GM18858 (cell line): ENCODE data around the gene GOLGA7B.
"Not testable (repeated sequence)": the region's sequence is repeated elsewhere in the genome, so short reads cannot be mapped to it uniquely, and the experiment has no call there.

Experiments used
- ATAC-seq: cut with Tn5 transposase; IDR thresholded peaks from one replicate; pipeline ENCODE4 v1.9.1; 2021; ENCODE audit not compliant: unreplicated experiment

Gene GOLGA7B

DNA sequence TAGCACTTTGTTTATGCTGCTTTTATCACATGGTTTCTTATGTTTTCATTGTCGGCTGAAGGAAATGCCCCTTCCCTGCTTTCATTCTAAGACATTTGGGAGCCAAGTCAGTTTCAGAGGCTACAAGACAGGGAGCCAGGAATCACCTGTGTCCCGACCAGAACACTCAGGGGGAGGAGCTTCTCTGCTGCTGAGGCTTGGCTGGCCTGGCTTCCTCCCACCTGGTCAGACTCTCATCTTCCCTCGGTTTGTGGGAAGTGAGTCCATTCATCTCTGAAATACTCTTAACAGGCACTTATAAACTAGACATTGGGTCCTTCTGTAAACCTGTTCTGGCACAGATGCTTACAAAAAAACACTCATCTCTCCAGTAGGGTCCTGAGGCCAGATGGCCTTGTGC is 19.6 kb upstream of the GOLGA7B start:
- ATAC-seq, result no peak

DNA sequence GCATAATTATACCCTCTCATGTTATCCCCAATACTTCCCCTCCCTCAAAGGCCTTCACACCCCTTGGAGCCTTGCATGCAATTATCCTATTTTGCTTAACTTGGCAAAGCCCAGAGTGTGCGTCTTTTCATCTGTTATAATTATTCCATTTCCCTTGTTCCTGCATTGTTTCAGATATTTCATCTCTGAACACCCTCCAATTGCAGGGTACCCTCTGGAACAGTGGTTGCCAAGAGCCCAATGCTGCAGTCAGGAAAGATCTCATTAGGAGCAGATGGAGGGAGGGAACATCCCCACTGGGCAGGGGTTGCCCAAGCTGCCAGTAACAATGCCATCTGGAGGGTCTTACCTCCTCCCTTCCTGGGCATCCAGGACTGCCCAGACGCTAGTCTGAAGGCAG is 18.4 kb upstream of the GOLGA7B start:
- ATAC-seq, result no peak

DNA sequence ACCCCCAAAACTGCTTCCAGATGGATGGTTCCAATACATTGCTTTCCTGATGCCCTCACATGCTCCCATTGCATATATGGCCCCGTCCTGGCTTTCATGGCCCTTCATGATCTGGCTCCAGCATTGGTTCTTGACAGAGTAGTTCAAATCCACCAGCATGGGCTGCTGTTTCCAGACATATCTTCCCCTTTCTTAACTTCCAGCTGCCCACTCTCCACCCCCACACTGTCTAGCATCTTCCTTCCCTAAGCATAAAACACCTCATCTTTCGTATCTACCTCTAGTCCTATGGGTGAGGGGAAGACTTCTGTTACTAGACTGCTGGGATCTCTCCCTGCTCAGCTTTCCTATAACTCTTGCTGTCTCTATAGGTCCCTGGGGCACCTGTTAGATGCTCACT is 13.2 kb upstream of the GOLGA7B start:
- ATAC-seq, result no peak

DNA sequence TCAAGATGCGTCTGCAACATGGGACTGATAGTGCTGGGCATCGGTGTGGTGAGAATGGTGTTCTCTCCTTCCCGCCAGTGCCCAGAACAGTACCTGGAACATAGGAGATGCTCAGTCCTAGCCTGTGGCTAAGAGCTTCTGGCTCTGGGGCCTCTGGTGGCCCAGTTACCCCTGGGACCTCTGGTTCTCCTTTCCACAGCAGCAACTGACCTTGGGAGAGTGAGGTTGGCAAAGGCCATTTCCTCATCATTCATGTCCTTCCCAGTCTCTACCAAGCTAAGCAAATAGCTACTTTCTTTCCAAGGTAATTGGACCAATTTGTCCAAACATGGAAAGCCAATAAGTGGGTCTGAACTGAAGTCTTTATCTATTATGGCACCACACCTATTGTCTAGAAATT is 11.6 kb upstream of the GOLGA7B start:
- no peak for ATAC-seq

DNA sequence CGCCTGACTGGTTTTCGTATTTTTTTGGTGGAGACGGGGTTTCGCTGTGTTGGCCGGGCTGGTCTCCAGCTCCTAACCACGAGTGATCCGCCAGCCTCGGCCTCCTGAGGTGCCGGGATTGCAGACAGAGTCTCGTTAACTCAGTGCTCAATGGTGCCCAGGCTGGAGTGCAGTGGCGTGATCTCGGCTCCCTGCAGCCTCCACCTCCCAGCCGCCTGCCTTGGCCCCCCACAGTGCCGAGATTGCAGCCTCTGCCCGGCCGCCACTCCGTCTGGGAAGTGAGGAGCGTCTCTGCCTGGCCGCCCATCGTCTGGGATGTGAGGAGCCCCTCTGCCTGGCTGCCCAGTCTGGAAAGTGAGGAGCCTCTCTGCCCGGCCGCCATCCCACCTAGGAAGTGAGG is 8.5 kb upstream of the GOLGA7B start:
- not testable (repeated sequence) for ATAC-seq

DNA sequence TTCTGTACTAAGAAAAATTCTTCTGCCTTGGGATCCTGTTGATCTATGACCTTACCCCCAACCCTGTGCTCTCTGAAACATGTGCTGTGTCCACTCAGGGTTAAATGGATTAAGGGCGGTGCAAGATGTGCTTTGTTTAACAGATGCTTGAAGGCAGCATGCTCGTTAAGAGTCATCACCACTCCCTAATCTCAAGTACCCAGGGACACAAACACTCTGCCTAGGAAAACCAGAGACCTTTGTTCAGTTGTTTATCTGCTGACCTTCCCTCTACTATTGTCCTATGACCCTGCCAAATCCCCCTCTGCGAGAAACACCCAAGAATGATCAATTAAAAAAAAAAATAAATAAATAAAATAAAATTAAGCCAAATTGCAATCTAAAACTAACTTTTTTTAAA is 7.5 kb upstream of the GOLGA7B start:
- ATAC-seq, result not testable (repeated sequence)

DNA sequence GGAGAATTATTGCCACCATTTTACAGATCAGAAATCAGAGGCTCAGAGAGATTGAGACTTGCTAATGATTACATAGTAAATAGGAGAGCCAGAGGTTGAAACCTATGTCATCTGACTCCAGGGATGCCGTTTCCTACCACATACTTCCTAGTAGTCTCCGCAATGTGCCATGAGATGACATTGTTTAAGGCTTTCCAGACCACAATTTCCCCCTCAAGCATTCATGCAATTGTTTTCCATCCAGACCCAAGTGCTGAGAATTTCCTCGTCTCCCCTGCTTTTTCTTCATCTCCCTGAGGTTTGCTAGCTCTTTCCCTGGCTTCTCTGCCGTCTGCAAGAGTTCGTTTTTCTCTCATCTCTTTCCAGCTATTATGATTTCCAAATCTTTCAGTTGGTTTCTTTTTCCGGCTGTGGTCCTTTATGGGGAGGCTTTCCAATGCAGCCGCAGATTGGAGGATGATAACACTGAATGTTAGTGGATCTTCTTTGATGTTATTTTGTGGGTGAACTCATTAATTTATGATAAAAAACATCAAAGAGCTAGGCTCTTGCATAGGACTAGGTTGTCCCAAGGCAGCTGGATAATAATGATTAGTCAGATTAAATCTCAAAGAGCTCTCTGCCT is 6.9 kb upstream of the GOLGA7B start:
- no peak for ATAC-seq

DNA sequence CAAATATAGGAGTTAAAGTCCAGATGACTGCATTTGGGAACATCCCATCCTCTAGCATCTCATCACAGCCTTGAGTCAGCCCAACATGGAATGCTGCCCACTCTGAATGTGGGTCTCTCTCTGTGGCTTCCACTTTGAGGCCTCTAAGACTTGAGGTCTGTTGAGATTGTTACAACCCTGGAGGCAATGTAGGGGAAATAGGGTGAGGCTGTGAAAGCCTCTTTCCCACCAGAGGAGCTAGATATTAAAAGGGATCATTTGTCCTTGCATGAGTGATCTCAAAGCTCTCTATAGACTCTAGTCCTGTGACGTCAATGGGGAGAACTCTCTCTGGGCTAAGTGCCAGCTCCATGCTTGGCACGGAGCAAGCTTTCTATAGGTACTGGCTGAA is 6.4 kb upstream of the GOLGA7B start:
- no peak for ATAC-seq

DNA sequence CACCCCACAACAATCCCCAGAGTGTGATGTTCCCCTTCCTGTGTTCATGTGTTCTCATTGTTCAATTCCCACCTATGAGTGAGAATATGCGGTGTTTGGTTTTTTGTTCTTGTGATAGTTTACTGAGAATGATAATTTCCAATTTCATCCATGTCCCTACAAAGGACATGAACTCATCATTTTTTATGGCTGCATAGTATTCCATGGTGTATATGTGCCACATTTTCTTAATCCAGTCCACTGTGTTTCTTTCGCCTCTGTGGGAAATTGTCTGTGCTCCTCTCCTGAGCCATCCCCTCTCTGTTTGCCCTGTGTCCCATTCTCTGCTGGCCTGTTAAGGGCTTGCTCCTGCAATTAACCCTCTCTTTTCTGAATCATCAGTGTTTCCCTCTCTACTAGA is 5.7 kb upstream of the GOLGA7B start:
- ATAC-seq, result not testable (repeated sequence)

DNA sequence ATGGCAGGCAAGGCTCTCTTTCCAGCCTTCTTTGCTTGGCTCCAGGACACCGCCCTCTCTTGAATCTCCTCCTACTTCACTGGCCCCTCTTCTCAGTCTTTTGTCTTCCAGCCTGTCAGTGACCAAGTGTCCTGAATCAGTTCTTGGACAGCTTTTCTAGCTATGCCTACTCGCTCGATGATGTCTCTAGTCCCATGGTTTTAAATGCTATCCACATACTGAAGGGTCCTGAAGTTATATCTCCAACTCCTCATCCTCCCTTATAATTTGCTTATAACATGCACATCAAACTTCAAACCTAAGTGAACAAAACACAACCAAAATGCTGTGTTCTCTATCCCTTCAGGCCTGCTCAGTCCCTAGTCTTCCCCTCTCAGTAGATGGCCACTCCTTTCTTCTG is 5.0 kb upstream of the GOLGA7B start:
- no peak for ATAC-seq

DNA sequence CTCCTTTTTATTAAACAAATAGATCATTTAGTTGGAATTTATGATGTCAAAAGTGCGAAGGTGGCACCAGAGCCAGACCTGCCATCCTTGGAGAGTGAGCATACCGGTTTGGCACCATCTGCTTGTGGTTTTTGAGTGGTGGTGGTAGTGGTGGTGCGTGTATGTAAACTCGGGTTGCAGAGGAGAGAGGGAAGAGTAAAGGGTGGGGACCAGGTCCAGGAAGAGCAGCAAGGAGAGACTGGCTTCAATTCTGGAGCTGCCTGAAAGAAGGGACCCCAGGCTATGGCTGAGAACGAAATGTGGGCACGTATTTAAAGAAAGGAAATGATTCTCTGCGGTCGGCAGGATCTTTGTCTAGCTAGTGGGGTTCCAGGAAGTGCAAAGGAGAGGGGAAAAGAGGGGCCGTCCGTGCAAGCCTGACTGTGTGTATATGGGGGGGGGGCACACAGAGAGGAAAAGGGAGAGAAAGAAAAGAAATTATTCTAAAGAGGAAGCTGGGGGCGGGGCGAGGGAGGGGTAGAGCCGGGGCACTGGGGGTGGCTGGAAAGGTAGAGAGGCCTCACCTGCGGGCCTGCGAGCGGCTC is 448 bp upstream of the GOLGA7B start:
- ATAC-seq, result no peak

DNA sequence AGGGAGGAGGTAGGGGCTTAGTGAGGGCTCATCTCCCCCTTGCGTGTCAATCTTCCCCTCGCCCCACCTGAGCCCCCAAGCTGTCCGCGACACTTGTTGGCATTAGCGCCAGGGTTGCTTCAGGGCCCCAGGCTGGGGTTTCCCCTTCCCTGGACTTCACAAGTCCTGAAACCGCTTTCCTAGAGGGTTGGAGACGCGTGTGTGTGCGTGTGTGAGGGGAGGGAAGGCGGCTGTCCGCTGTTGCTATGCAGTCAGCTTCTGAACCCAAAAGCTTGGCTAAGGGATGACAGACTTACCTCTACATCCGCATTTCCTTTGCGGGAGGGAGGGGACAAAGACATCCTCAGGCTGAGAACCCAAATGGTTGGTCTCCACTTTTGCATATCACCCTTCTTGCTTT is 803 bp downstream of the GOLGA7B start:
- ATAC-seq, result no peak

DNA sequence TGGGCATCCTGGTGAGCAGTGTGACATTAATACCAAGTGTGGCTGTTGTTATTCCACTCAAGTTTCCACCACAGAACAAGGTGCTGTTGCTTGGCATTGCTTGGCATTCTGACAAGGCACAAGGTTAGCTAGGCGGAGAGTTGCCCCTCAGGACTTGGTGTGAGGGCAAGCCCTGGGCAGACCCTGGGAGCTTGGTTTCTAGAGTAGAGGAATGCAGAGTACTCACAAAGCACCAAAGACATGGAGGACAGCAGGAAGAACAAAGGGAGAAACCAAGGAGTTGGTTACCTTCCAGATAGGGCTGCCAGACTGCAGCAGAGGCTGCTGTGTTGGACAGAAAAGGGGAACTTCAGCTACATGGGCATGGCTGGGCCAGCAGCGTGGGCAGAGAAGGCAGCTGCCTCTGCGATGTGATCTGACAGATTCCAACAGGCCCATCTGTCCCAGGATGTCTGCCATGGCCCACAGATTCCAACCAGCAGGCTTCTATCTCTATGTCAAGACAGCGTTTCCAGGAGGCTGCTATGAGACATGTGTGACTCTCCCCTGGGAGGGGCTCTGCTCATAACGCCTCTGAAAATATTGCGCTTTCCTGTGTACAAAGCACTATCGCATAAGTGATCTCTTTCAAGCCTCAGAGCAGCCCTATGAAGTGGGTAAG is 1.8 kb downstream of the GOLGA7B start:
- ATAC-seq, result no peak

DNA sequence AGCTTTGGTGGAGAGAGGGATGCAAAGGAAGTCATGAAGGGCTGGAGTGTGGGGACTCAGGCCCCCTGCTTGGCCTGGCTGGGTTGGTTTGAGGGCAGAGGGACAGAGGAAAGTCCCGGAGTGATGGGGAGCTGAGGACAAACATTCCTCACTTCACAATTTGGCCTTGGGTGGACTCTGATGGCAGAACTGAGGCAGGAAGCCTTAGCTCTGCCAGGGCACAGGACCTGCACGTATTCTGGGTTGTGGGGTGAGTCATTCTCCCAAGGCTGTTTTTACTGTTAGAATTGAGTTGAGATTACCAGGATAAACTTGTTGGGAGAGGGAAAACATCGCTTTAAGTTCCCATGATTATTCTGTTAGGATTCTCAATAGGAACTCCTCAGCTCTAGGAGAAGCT is 2.6 kb downstream of the GOLGA7B start:
- no peak for ATAC-seq

DNA sequence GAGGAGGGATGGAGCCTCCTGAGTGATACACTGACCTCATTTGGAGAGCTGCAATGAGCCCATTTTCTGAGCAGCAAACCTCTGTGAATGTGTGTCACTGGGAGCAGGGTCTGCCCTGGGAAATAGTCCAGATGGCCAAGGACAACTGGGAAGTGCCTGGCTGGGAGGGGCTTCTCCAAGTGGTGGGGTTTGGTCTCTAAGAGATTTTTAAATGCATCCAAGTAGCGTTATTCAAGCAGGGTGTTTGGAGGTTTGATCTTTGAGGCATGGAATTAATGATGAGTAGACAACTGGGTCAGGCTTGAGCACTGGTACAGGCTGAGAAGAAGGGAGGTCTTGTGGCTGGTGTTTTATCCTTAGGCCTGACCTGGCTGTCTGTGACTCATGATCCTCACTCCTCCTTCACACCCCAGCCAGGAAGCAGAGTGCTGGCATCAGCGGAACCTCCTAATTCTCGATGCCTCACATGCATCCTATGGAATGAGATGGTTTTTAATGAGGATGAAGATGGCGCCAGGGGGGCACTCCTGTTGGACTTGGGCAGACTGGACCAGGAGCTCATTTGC is 3.3 kb downstream of the GOLGA7B start:
- ATAC-seq, result no peak

DNA sequence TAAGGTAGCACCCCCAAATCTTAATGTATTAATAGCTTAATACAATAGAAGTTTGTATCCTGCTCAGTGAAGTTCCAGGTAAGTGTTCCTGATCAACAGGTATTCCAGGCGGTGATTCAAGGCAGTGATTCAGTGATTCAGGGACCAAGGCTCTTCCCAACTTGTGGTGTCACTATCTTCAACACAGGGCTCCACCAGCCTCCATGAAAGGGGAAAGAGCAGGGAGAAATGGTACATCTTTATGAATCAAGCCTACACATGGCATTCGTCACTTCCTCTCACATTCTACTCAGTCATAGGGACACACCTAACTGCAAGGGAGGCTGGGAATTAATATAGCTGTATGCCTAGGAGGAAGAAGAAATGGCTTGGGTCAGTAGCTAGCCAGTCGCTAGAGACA is 5.1 kb downstream of the GOLGA7B start:
- ATAC-seq, result no peak

DNA sequence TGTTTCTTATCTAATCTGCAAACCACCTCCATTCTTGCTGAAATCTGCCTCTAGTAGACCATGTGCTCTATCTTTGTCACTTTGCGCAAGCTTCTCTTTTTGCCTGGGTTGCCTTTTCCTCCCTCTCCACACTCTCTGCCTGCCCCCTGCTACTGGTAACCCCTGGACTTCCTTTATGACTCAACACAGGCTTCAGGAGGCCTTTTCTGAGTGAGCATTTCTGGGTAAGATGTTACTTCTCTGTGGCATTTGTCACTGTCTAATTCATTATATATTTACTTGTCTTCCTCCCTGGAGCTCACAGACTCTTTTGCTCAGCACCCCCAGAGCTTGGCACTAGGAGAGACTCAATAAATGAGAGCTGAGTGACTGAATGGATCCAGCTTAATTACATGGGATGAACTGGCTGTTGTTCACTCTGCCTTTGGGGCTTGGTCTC is 8.4 kb downstream of the GOLGA7B start:
- no peak for ATAC-seq

DNA sequence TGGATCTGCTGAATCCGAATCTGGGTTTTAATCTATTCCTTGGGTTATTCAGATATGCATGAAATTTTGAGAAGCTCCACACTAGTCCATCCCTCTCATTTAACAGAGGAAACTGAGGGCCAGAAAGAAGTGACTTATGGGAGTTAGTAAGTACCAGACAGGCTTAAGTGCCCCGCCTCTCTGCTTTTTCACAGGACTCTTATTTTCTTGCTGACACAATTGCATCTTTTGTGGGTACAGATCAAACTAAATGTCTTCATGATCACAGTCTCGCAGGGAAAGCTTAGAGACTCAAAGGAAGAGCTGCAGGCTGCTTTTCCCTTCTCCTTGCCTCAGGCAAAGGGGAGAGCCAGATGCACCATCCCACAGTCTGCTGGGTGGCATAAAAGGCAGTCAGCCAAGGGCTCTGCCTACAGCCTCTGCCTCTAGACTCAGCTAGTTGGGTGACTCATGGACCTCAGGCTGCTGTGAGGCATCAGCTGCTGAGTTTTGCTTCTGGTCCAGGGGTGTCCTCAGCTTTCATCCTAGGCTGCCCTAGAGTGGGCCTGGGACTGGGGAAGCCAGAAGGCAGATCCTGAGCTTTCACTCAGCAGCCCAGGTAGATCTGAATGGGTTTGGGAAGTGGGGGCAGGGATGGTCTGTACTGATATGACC is 11.6 kb downstream of the GOLGA7B start:
- ATAC-seq, result no peak

DNA sequence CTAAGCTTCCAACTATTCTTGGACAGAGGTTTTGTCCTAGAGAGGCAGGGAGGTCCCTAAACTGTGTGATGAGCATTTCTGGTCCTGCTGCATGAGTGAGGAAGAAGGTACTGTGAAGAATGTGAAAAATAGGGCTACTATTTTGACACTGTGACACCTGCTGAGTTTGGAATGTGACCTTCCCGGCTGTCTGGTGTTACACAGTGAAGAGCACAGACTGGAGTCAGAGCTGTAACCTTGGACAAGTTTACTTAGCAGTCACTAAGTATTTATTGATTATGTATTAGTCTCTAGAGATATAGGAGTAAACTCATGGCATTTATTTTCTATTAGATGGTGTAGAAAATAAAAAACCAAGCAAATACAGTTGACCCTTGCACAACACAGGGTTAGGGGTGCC is 12.3 kb downstream of the GOLGA7B start:
- ATAC-seq, result no peak

DNA sequence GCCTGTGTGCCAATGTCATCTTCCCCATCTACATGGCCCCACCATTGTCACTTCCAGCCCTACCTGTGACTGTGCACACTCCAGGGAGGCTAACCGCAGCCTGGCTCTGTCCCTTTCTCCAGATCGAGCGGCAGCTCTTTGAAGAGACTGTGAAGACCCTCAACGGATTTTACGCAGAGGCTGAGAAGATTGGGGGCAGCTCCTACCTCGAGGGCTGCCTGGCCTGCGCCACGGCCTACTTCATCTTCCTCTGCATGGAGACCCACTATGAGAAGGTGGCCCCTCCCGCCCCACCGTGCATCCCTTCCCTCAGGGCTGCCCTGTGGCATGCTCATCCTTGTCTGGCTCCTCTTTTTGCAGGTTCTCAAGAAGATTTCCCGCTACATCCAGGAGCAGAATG is 14.2 kb downstream of the GOLGA7B start:
- ATAC-seq, result no peak

DNA sequence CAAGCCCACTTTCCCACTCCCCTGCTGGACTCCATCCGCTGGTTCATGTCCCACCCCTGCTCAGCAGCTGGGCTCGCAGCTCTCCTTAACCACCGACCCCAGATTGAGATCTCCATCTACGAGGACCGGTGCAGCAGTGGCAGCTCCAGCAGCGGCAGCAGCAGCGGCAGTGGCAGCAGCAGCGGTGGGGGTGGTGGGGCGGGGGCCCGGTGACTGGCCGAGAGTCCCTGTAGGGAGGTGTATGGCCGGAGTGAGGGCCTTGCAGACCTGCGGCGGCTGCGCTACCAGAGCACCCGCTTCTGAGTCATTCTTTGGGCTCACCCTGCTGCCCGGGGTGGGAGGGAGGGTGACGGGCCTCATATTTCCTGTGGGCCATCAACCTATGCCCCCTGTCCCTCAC is 15.8 kb downstream of the GOLGA7B start:
- no peak for ATAC-seq
